ENCODE data around the gene CCDC7.
"Not testable (repeated sequence)": the region's sequence is repeated elsewhere in the genome, so short reads cannot be mapped to it uniquely, and the experiment has no call there.

Gene CCDC7

GRCh38 chr10:32888161-32888927 is 442.4 kb downstream of the CCDC7 start:
- DNase-seq (ENCODE audit: low spot score), result no peak

GRCh38 chr10:32889631-32890212 is 443.8 kb downstream of the CCDC7 start:
- no peak for DNase-seq (ENCODE audit: low spot score)

- DNase-seq (ENCODE audit: low spot score), result no peak
These were observed 444.5 kb downstream of the CCDC7 start for GRCh38 chr10:32890444-32890843.

GRCh38 chr10:32891261-32891660 is 445.3 kb downstream of the CCDC7 start:
- no peak for DNase-seq (ENCODE audit: low spot score)

GRCh38 chr10:32893434-32893833 is 447.5 kb downstream of the CCDC7 start:
- no peak for DNase-seq (ENCODE audit: low spot score)

- no peak for DNase-seq (ENCODE audit: low spot score)
These were observed 448.1 kb downstream of the CCDC7 start for GRCh38 chr10:32893916-32894664.

- not testable (repeated sequence) for DNase-seq (ENCODE audit: low spot score)
These were observed 449.4 kb downstream of the CCDC7 start for GRCh38 chr10:32895200-32895968.

GRCh38 chr10:32901815-32902214 is 455.9 kb downstream of the CCDC7 start:
- DNase-seq (ENCODE audit: low spot score), result no peak

- DNase-seq (ENCODE audit: low spot score), result no peak
These were observed 459.5 kb downstream of the CCDC7 start for GRCh38 chr10:32905466-32905865.

- no peak for DNase-seq (ENCODE audit: low spot score)
These were observed 460.7 kb downstream of the CCDC7 start for GRCh38 chr10:32906595-32906994.

- no peak for DNase-seq (ENCODE audit: low spot score)
These were observed 463.5 kb downstream of the CCDC7 start for GRCh38 chr10:32909456-32909855.

- not testable (repeated sequence) for DNase-seq (ENCODE audit: low spot score)
These were observed 464.0 kb downstream of the CCDC7 start for GRCh38 chr10:32909970-32910369.

GRCh38 chr10:32911285-32912016 is 465.5 kb downstream of the CCDC7 start:
- no peak for DNase-seq (ENCODE audit: low spot score)

- not testable (repeated sequence) for DNase-seq (ENCODE audit: low spot score)
These were observed 471.9 kb downstream of the CCDC7 start for GRCh38 chr10:32917817-32918216.

GRCh38 chr10:32922170-32922569 is 476.2 kb downstream of the CCDC7 start:
- no peak for DNase-seq (ENCODE audit: low spot score)

GRCh38 chr10:32923134-32923533 is 477.2 kb downstream of the CCDC7 start:
- no peak for DNase-seq (ENCODE audit: low spot score)

- no peak for DNase-seq (ENCODE audit: low spot score)
These were observed 477.9 kb downstream of the CCDC7 start for GRCh38 chr10:32923849-32924248.
